H1 (cell line): ENCODE data around the gene GRIK4. TPM values are rescaled to one million over a fixed set of nuclear protein-coding genes. Genes with fewer than 3 reads are reported as not detected.
A peak's percentile ranks its signal among the peaks of the same experiment; 100 is the strongest.

Source experiments
- CTCF ChIA-PET: fragments of 300-600 bp; sonication (Branson Sonifier 250); formaldehyde crosslinking; loops from one replicate; lab custom pipeline; 2021; ENCODE audit not compliant: partially characterized antibody; lab: Charles Lee
- POLR2A ChIA-PET: fragments of 300-600 bp; sonication (Branson Sonifier 250); formaldehyde crosslinking; loops from one replicate; lab custom pipeline; 2021; ENCODE audit warnings: inconsistent platforms; ENCODE audit not compliant: partially characterized antibody; lab: Charles Lee
- DNase-seq, 2 experiments: peaks; one replicate each; pipeline versions ENCODE4 v3.0.0 to v3.0.0-alpha.2; 2010 to 2022; ENCODE audit warnings: low spot score in 2 of 2, low read depth in 1 of 2, mixed read lengths in 1 of 2
- FAIRE-seq: peaks from 2 replicates; lab custom pipeline; 2011; peaks lifted over from hg19 to GRCh38; lab: Jason Lieb, UNC
- H2AFZ ChIP-seq: 2 replicates; pipeline ENCODE4 v1.8.1; 2012; ENCODE audit warnings: low read length, inconsistent platforms
- H2AK5ac ChIP-seq: 2 replicates; pipeline ENCODE4 v1.6.1; 2013; ENCODE audit warnings: low read depth, low read length
- H2BK120ac ChIP-seq: replicated peaks from 2 replicates; pipeline ENCODE3; 2013; ENCODE audit warnings: low read depth, low read length, inconsistent platforms
- H2BK12ac ChIP-seq: 2 replicates; pipeline ENCODE4 v1.6.1; 2013; ENCODE audit warnings: low read depth, low read length
- H2BK15ac ChIP-seq: 2 replicates; pipeline ENCODE4 v1.6.1; 2013; ENCODE audit warnings: low read length
- H2BK20ac ChIP-seq: 2 replicates; pipeline ENCODE4 v1.6.1; 2013; ENCODE audit warnings: low read length
- H2BK5ac ChIP-seq: 2 replicates; pipeline ENCODE4 v1.6.1; 2013; ENCODE audit warnings: low read depth, low read length
- H3K14ac ChIP-seq: 2 replicates; pipeline ENCODE4 v1.6.1; 2013; ENCODE audit warnings: inconsistent platforms; ENCODE audit not compliant: insufficient read length
- H3K18ac ChIP-seq: 2 replicates; pipeline ENCODE4 v1.6.1; 2013; ENCODE audit warnings: low read length; ENCODE audit errors: extremely low read depth
- H3K23ac ChIP-seq: 2 replicates; pipeline ENCODE4 v1.6.1; 2013; ENCODE audit warnings: inconsistent platforms; ENCODE audit not compliant: insufficient read length
- H3K23me2 ChIP-seq: 2 replicates; pipeline ENCODE4 v1.6.1; 2013; ENCODE audit warnings: low read depth, low read length
- H3K27ac ChIP-seq: 2 replicates; pipeline ENCODE4 v1.6.1; 2011; ENCODE audit warnings: low read depth, low read length, inconsistent platforms
- H3K27me3 ChIP-seq, 4 experiments: replicated peaks in 1 of 4; 1 replicate in 1 of 4; 2 replicates in 3 of 4; pipeline versions ENCODE4 v1.6.1 to v1.8.1; 2011 to 2013; ENCODE audit warnings: low read length in 3 of 4, mild to moderate bottlenecking in 3 of 4, inconsistent platforms in 2 of 4, mixed read lengths in 2 of 4, moderate library complexity in 1 of 4; ENCODE audit not compliant: control insufficient read depth in 3 of 4, insufficient read depth in 3 of 4; ENCODE audit errors: extremely low read depth in 1 of 4
- H3K36me3 ChIP-seq, 4 experiments: 2 replicates each; pipeline versions ENCODE4 v1.6.1 to v1.8.1; 2011 to 2013; ENCODE audit warnings: mild to moderate bottlenecking in 4 of 4, low read length in 3 of 4, moderate library complexity in 2 of 4, control low read depth in 1 of 4, inconsistent platforms in 1 of 4; ENCODE audit not compliant: insufficient read depth in 4 of 4, control insufficient read depth in 2 of 4
- H3K4ac ChIP-seq: replicated peaks from 2 replicates; pipeline ENCODE3; 2013; ENCODE audit warnings: low read length, low read depth, mixed read lengths, inconsistent platforms; ENCODE audit not compliant: insufficient read length
- H3K4me1 ChIP-seq, 4 experiments: replicated peaks in 1 of 4; 1 replicate in 1 of 4; 2 replicates in 3 of 4; pipeline versions ENCODE4 v1.6.1 to v1.8.1; 2011 to 2013; ENCODE audit warnings: low read length in 3 of 4, inconsistent platforms in 2 of 4, mixed read lengths in 1 of 4; ENCODE audit not compliant: insufficient read depth in 4 of 4, control insufficient read depth in 3 of 4
- H3K4me2 ChIP-seq, 2 experiments: 2 replicates each; pipeline versions ENCODE4 v1.6.1 to v1.8.1; 2011 to 2013; ENCODE audit warnings: low read depth in 2 of 2, low read length in 2 of 2, control low read depth in 1 of 2, inconsistent platforms in 1 of 2, mild to moderate bottlenecking in 1 of 2; ENCODE audit not compliant: insufficient read depth in 1 of 2
- H3K4me3 ChIP-seq, 4 experiments: fragments of 200-600, 300-600 bp in 1 of 4; sonication (generic), shearing (Covaris generic), sonication (Bioruptor Twin) in 1 of 4; 2 replicates each; pipeline versions ENCODE4 v1.5.1 to v1.8.1; 2011 to 2016; ENCODE audit warnings: low read length in 4 of 4, low read depth in 3 of 4, control low read depth in 2 of 4, inconsistent platforms in 2 of 4, mild to moderate bottlenecking in 2 of 4, mixed read lengths in 1 of 4, moderate library complexity in 1 of 4; ENCODE audit not compliant: insufficient read depth in 2 of 4; ENCODE audit errors: extremely low read depth in 1 of 4
- H3K56ac ChIP-seq: replicated peaks from 2 replicates; pipeline ENCODE3; 2013; ENCODE audit warnings: low read depth, mild to moderate bottlenecking, mixed read lengths, low read length, inconsistent platforms; ENCODE audit not compliant: insufficient read length
- H3K79me1 ChIP-seq: 2 replicates; pipeline ENCODE4 v1.6.1; 2013; ENCODE audit warnings: low read depth, low read length, control low read depth
- H3K79me2 ChIP-seq, 2 experiments: 2 replicates each; pipeline versions ENCODE4 v1.6.1 to v1.8.1; 2012 to 2013; ENCODE audit warnings: low read length in 2 of 2, mild to moderate bottlenecking in 2 of 2, inconsistent platforms in 1 of 2; ENCODE audit not compliant: insufficient read depth in 2 of 2, control insufficient read depth in 1 of 2
- H3K9ac ChIP-seq, 4 experiments: replicated peaks in 1 of 4; 1 replicate in 1 of 4; 2 replicates in 3 of 4; pipeline versions ENCODE4 v1.6.1 to v1.8.1; 2011 to 2013; ENCODE audit warnings: low read depth in 3 of 4, low read length in 3 of 4, control low read depth in 2 of 4, mild to moderate bottlenecking in 2 of 4, moderate library complexity in 2 of 4, inconsistent platforms in 1 of 4; ENCODE audit errors: extremely low read depth in 1 of 4
- H3K9me3 ChIP-seq, 2 experiments: 2 replicates each; pipeline versions ENCODE4 v1.6.1 to v1.8.1; 2012 to 2013; ENCODE audit warnings: mild to moderate bottlenecking in 2 of 2, moderate library complexity in 2 of 2, control low read depth in 1 of 2, inconsistent platforms in 1 of 2, low read depth in 1 of 2, low read length in 1 of 2, mixed read lengths in 1 of 2; ENCODE audit not compliant: insufficient read depth in 2 of 2
- H4K20me1 ChIP-seq, 2 experiments: replicated peaks in 1 of 2; 2 replicates each; pipeline versions ENCODE3 to v1.8.1; 2011 to 2013; ENCODE audit warnings: inconsistent platforms in 2 of 2, low read length in 2 of 2, mild to moderate bottlenecking in 1 of 2; ENCODE audit not compliant: insufficient read depth in 2 of 2, control insufficient read depth in 1 of 2
- H4K5ac ChIP-seq: 2 replicates; pipeline ENCODE4 v1.6.1; 2013; ENCODE audit warnings: low read length, low read depth, mixed read lengths, inconsistent platforms; ENCODE audit not compliant: insufficient read length
- H4K8ac ChIP-seq: 2 replicates; pipeline ENCODE4 v1.8.0; 2013; ENCODE audit warnings: mild to moderate bottlenecking, moderate library complexity, low read length, inconsistent platforms; ENCODE audit not compliant: insufficient read depth; ENCODE audit errors: extremely low read depth
- H4K91ac ChIP-seq: replicated peaks from 2 replicates; pipeline ENCODE3; 2013; ENCODE audit warnings: low read length, mixed read lengths, inconsistent platforms; ENCODE audit not compliant: insufficient read length
- BACH1 ChIP-seq: IDR thresholded peaks from 2 replicates; pipeline ENCODE4 v1.6.1; 2012; ENCODE audit warnings: low read length, improper control_type of control experiment
- KDM1A ChIP-seq: fragments of 200-600, 300-600 bp; sonication (generic); IDR thresholded peaks from 2 replicates; pipeline ENCODE4 v1.7.1; 2016; ENCODE audit warnings: mild to moderate bottlenecking, low read length, borderline replicate concordance
- MAFK ChIP-seq: IDR thresholded peaks from 2 replicates; pipeline ENCODE4 v1.6.1; 2012; ENCODE audit warnings: low read depth, mild to moderate bottlenecking, improper control_type of control experiment, low read length
- PHF8 ChIP-seq: fragments of 200-600 bp; sonication (generic); conservative IDR thresholded peaks from 2 replicates; pipeline ENCODE4 v1.7.1; 2012; ENCODE audit warnings: low read depth, mild to moderate bottlenecking, inconsistent platforms, low read length, moderate library complexity
- POLR2A ChIP-seq, 2 experiments: IDR thresholded peaks; 1 replicate in 1 of 2; 2 replicates in 1 of 2; pipeline ENCODE4 v1.6.1; 2011; ENCODE audit warnings: low read depth in 2 of 2, low read length in 2 of 2, mild to moderate bottlenecking in 2 of 2; ENCODE audit errors: control extremely low read depth in 1 of 2
- POLR2AphosphoS5 ChIP-seq: IDR thresholded peaks from 2 replicates; pipeline ENCODE4 v1.6.1; 2011; ENCODE audit warnings: low read depth, low read length
- SP2 ChIP-seq: IDR thresholded peaks from 2 replicates; pipeline ENCODE4 v1.6.1; 2012; ENCODE audit warnings: mild to moderate bottlenecking, low read length, inconsistent platforms
- SP4 ChIP-seq: IDR thresholded peaks from 2 replicates; pipeline ENCODE4 v1.6.1; 2012; ENCODE audit warnings: low read length, inconsistent platforms
- WGBS, 2 experiments: shearing (Covaris generic) in 1 of 2; methylation state at CpG; one replicate each; pipeline versions ENCODE4 v1.1.6 to v1.1.7; 2013 to 2015; ENCODE audit warnings: low lambda C conversion rate in 2 of 2, mixed read lengths in 2 of 2, inconsistent platforms in 1 of 2, low coverage in 1 of 2, missing lambda C conversion rate in 1 of 2; ENCODE audit not compliant: insufficient replicate concordance in 2 of 2, insufficient coverage in 1 of 2, insufficient read length in 1 of 2; ENCODE audit errors: extremely low coverage in 1 of 2, missing lambda C conversion rate in 1 of 2; 5-methylcytosine and 5-hydroxymethylcytosine counted together
- polyA plus RNA-seq, 7 experiments: library from polyadenylated mRNA; depleted of rRNA in 3 of 7; stranded (reverse) in 5 of 7; unstranded in 2 of 7; fragments of >200 nt in 5 of 7; fragments of 200-250 nt in 2 of 7; gene quantifications; 1 replicate in 5 of 7; 2 replicates in 1 of 7; 4 replicates in 1 of 7; pipeline versions ENCODE4 v1.2.1 to v1.2.3, GENCODE V29; 2011 to 2013; ENCODE audit warnings: missing spikeins in 2 of 7, mixed read lengths in 2 of 7
- total RNA-seq: library from RNA; stranded (reverse); fragmentation: NEBNext Ultra II Directional; extraction: Animal tissue kit (Norgen Biotek cat#: 25700); gene quantifications from 2 replicates; pipeline ENCODE4 v1.2.1, GENCODE V29; 2021

The GRIK4 gene
- total and polyA plus RNA-seq, 2 of the 8 experiments (the other 6 are each of a cell fraction or from before 2014, with no cell fraction given), result 1.2 to 2.9 TPM

- ChIA-PET POLR2A (no interaction called here), CTCF (interaction anchor here (1.2 to 1.9 kb wide), 4 partner anchors 14 to 67 kb away, joined by 3 to 6 read pairs (median 3); no protein-coding TSS in a partner anchor)
- no peak overlapping the region for H2BK5ac ChIP-seq
- no peak overlapping the region for H3K4me2 ChIP-seq
- no peak overlapping the region for H2BK15ac ChIP-seq
- DNase-seq (no peak), FAIRE-seq (no peak)
- 92% methylated on average over 3 of the region's 3 CpGs; no CpG with 5 or more reads in 1 of the 2 experiments for WGBS, 2 experiments
- H4K20me1 ChIP-seq, result peaks cover 0 to 1% of the 10 kb centered on the region in 2 experiments
- H2BK20ac ChIP-seq, result no peak overlapping the region
- no peaks in the 10 kb centered on the region for H3K79me2 ChIP-seq
- H4K91ac ChIP-seq, result peak overlapping the region; percentile 26
- no peak overlapping the region for H2BK120ac ChIP-seq
- no peaks in the 10 kb centered on the region for H3K36me3 ChIP-seq
- H3K23me2 ChIP-seq, result 0 out of 2 replicates have a peak, but pooled peaks cover 2% of the 10 kb centered on the region
- H3K4me3 ChIP-seq, result no peak overlapping the region
- no peak overlapping the region for H2BK12ac ChIP-seq
- H3K27ac ChIP-seq, result no peak overlapping the region
- no peak overlapping the region for H3K56ac ChIP-seq
- peaks cover 2 to 17% (median 11%) of the 10 kb centered on the region in 4 experiments for H3K4me1 ChIP-seq
- H4K5ac ChIP-seq, result no peak overlapping the region
- H3K14ac ChIP-seq, result no peak overlapping the region
- H3K4ac ChIP-seq, result no peak overlapping the region
- no peak overlapping the region for H4K8ac ChIP-seq
- H3K27me3 ChIP-seq, result no peaks in the 10 kb centered on the region; a peak in 2 of 7 replicates
- no peaks in the 10 kb centered on the region for H3K9me3 ChIP-seq
- peaks cover 2% of the 10 kb centered on the region for H3K79me1 ChIP-seq
- no peak for TF ChIP-seq POLR2A (IDR thresholded peaks at IDR 0.05; ENCODE audit: control extremely low read depth in 1 of 2, low read depth in 2 of 2, low read length in 2 of 2)
- no peak for TF ChIP-seq SP2
- no peak for TF ChIP-seq PHF8
- TF ChIP-seq POLR2AphosphoS5, result no peak
- TF ChIP-seq SP4, result no peak
- TF ChIP-seq BACH1, result peak; percentile 96
- no peak for TF ChIP-seq KDM1A
- TF ChIP-seq MAFK, result peak; percentile 63; the same call in 1 of the 2 replicates
- H3K18ac ChIP-seq, result no peak overlapping the region
- H2AK5ac ChIP-seq, result no peak overlapping the region
- no peak overlapping the region; a peak in 2 of 7 replicates for H3K9ac ChIP-seq
- H2AFZ ChIP-seq, result no peak overlapping the region
- H3K23ac ChIP-seq, result no peak overlapping the region
Observed at GRCh38 chr11:120590472-120590871, 78.9 kb downstream of the GRIK4 start.
